ENCODE measurements around the gene CSNK1G3.

- TF ChIP-seq, protein P1, sequence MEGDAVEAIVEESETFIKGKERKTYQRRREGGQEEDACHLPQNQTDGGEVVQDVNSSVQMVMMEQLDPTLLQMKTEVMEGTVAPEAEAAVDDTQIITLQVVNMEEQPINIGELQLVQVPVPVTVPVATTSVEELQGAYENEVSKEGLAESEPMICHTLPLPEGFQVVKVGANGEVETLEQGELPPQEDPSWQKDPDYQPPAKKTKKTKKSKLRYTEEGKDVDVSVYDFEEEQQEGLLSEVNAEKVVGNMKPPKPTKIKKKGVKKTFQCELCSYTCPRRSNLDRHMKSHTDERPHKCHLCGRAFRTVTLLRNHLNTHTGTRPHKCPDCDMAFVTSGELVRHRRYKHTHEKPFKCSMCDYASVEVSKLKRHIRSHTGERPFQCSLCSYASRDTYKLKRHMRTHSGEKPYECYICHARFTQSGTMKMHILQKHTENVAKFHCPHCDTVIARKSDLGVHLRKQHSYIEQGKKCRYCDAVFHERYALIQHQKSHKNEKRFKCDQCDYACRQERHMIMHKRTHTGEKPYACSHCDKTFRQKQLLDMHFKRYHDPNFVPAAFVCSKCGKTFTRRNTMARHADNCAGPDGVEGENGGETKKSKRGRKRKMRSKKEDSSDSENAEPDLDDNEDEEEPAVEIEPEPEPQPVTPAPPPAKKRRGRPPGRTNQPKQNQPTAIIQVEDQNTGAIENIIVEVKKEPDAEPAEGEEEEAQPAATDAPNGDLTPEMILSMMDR (IDR thresholded peaks at IDR 0.05 in 4 of 5, conservative IDR thresholded peaks at IDR 0.05 in 1 of 5): no peak
- no peak for TF ChIP-seq POLR2A (IDR thresholded peaks at IDR 0.05)
These were observed 117.0 kb downstream of the CSNK1G3 start for GRCh38 chr5:123628860-123629544.

All from gastrocnemius medialis (tissue), 4 donors.